ENCODE measurements around the gene OVCH2. TPM values are rescaled to one million over a fixed set of nuclear protein-coding genes. Genes with fewer than 3 reads are reported as not detected.

The OVCH2 gene
- total and polyA plus RNA-seq, 10 of the 15 experiments (the other 5 are each of a cell fraction or from before 2014, with no cell fraction given), result not detected

DNA sequence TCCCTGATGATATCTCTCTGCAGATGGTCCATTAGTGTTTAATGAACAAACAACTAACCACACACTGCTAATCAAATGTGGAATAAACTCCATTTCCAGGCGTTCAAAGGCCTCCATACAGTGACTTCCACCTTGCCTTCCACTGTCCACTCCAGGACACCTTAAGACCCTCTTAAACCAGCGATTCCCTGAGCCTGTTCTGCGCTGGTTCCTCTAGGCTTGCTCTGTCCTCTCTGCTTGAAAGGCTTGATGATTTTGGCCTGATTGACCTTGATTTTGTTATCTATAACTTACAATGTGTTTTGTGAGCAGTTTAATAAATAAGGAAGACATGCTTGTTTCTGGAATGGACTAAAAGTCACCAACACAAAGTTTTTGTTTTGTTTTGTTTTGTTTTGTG is 12.0 kb downstream of the OVCH2 start (continued):
- TF ChIP-seq STAT1 (conservative IDR thresholded peaks at IDR 0.05) (no peak), SPI1 (IDR thresholded peaks at IDR 0.05; ENCODE audit: borderline replicate concordance, insufficient read depth, low read depth, low read length) (no peak), HDAC6 (IDR thresholded peaks at IDR 0.05; ENCODE audit: unreplicated experiment) (no peak)

- no peaks in the 10 kb centered on the region for H3K9me3 ChIP-seq (replicated peaks; ENCODE audit: control insufficient read depth, insufficient read depth, low read length)
- no peak for DNase-seq (ENCODE audit: low read depth, low spot score)
- BruUV-seq (replicated peaks), result no TSS peak
- ChIA-PET SMC1A (ENCODE audit: uncharacterized antibody, unreplicated experiment) (interaction anchor here (0.7 to 3.0 kb wide), 8 partner anchors 11 to 594 kb away, joined by 3 to 12 read pairs (median 6); no protein-coding TSS in a partner anchor), CTCF (interaction anchor here (0.7 to 4.6 kb wide), 13 partner anchors 13 to 880 kb away, joined by 3 to 23 read pairs (median 4); partner anchors contain the start of gene PPFIBP2), RAD21 (ENCODE audit: unreplicated experiment) (interaction anchor here (1.0 to 1.6 kb wide), 4 partner anchors 10 to 594 kb away, joined by 3 to 6 read pairs (median 4); no protein-coding TSS in a partner anchor), POLR2A (no interaction called here)
- H4K20me1 ChIP-seq (ENCODE audit: control insufficient read depth, insufficient read depth), result no peaks in the 10 kb centered on the region
- WGBS (ENCODE audit: insufficient coverage, insufficient replicate concordance, low lambda C conversion rate, missing lambda C conversion rate), result 56% methylated on average over 3 of the region's 3 CpGs
- in situ Hi-C loops (cut with MboI) (loop anchor here (5.0 to 10.0 kb wide), 2 partner anchors 340 to 878 kb away; no protein-coding TSS in a partner anchor), intact Hi-C loops (cut with micrococcal nuclease; ENCODE audit: unreplicated experiment) (loop anchor here (5.0 kb wide), 1 partner anchor 250 kb away; no protein-coding TSS in a partner anchor)
- H2AFZ ChIP-seq (ENCODE audit: control insufficient read depth, low read depth, low read length), result no peak overlapping the region
- no peak for ATAC-seq
- H3K9ac ChIP-seq (ENCODE audit: control insufficient read depth, insufficient read depth, low read length), result no peak overlapping the region
- H3K27ac ChIP-seq (ENCODE audit: control insufficient read depth, insufficient read depth), result no peak overlapping the region
- TF ChIP-seq, protein P1, sequence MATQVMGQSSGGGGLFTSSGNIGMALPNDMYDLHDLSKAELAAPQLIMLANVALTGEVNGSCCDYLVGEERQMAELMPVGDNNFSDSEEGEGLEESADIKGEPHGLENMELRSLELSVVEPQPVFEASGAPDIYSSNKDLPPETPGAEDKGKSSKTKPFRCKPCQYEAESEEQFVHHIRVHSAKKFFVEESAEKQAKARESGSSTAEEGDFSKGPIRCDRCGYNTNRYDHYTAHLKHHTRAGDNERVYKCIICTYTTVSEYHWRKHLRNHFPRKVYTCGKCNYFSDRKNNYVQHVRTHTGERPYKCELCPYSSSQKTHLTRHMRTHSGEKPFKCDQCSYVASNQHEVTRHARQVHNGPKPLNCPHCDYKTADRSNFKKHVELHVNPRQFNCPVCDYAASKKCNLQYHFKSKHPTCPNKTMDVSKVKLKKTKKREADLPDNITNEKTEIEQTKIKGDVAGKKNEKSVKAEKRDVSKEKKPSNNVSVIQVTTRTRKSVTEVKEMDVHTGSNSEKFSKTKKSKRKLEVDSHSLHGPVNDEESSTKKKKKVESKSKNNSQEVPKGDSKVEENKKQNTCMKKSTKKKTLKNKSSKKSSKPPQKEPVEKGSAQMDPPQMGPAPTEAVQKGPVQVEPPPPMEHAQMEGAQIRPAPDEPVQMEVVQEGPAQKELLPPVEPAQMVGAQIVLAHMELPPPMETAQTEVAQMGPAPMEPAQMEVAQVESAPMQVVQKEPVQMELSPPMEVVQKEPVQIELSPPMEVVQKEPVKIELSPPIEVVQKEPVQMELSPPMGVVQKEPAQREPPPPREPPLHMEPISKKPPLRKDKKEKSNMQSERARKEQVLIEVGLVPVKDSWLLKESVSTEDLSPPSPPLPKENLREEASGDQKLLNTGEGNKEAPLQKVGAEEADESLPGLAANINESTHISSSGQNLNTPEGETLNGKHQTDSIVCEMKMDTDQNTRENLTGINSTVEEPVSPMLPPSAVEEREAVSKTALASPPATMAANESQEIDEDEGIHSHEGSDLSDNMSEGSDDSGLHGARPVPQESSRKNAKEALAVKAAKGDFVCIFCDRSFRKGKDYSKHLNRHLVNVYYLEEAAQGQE (IDR thresholded peaks at IDR 0.05; ENCODE audit: low read depth, low read length), result no peak
- no peak for TF ChIP-seq NFXL1 (IDR thresholded peaks at IDR 0.05; ENCODE audit: borderline replicate concordance)
- TF ChIP-seq CHD1 (IDR thresholded peaks at IDR 0.05; ENCODE audit: low read depth, low read length), result no peak
- TF ChIP-seq CREB1 (IDR thresholded peaks at IDR 0.05; ENCODE audit: low read depth), result no peak
- TF ChIP-seq YBX1 (IDR thresholded peaks at IDR 0.05), result no peak
- TF ChIP-seq NRF1 (conservative IDR thresholded peaks at IDR 0.05; ENCODE audit: low read depth, low read length), result no peak
- TF ChIP-seq NR2C1 (IDR thresholded peaks at IDR 0.05), result no peak
- no peak for TF ChIP-seq POU2F2 (IDR thresholded peaks at IDR 0.05; ENCODE audit: borderline replicate concordance, low read depth, low read length)
- TF ChIP-seq FOXK2 (IDR thresholded peaks at IDR 0.05), result no peak
- FAIRE-seq, result no peak
- no peaks in the 10 kb centered on the region for H3K79me2 ChIP-seq (ENCODE audit: control insufficient read depth, insufficient read depth, low read length)
- no peak overlapping the region for H3K4me3 ChIP-seq
- no peaks in the 10 kb centered on the region for H3K36me3 ChIP-seq (ENCODE audit: control insufficient read depth in 2 of 2, insufficient read depth in 2 of 2, low read length in 1 of 2)
- H3K27me3 ChIP-seq (replicated peaks in 1 of 2; ENCODE audit: control insufficient read depth in 2 of 2, insufficient read depth in 2 of 2, low read length in 1 of 2), result peaks cover 0 to 5% of the 10 kb centered on the region in 2 experiments; a peak in 2 of 4 replicates
- no peak overlapping the region for H3K4me2 ChIP-seq (ENCODE audit: control insufficient read depth, insufficient read depth)
- no peaks in the 10 kb centered on the region for H3K4me1 ChIP-seq (ENCODE audit: control insufficient read depth, insufficient read depth, low read length)
These were observed 13.9 kb downstream of the OVCH2 start for GRCh38 chr11:7692426-7692825.
